Esophagus (tissue), 2 donors: ENCODE results near the gene NSG1. TPM values are rescaled to one million over a fixed set of nuclear protein-coding genes. Genes with fewer than 3 reads are reported as not detected.
A peak's percentile ranks its signal among the peaks of the same experiment; 100 is the strongest.
"Not testable (repeated sequence)": the region's sequence is repeated elsewhere in the genome, so short reads cannot be mapped to it uniquely, and the experiment has no call there.

Experiments
- H3K27ac ChIP-seq, 2 donors: one replicate each; pipeline ENCODE4 v1.5.1; 2013; ENCODE audit warnings: low read depth in 2 of 2, mild to moderate bottlenecking in 2 of 2, inconsistent platforms in 1 of 2, low read length in 1 of 2, moderate library complexity in 1 of 2
- H3K27me3 ChIP-seq, 2 donors: one replicate each; pipeline ENCODE4 v1.6.1; 2013; ENCODE audit warnings: low read length in 2 of 2, control low read depth in 1 of 2, mild to moderate bottlenecking in 1 of 2; ENCODE audit not compliant: insufficient read depth in 2 of 2, control insufficient read depth in 1 of 2
- H3K36me3 ChIP-seq, 2 donors: one replicate each; pipeline ENCODE4 v1.6.1; 2013; ENCODE audit warnings: low read length in 1 of 2; ENCODE audit not compliant: control insufficient read depth in 2 of 2, insufficient read depth in 2 of 2
- H3K4me1 ChIP-seq, 2 donors: one replicate each; pipeline ENCODE4 v1.6.1; 2013; ENCODE audit warnings: low read length in 1 of 2; ENCODE audit not compliant: control insufficient read depth in 2 of 2, insufficient read depth in 2 of 2
- H3K4me3 ChIP-seq, 2 donors: one replicate each; pipeline ENCODE4 v1.5.1; 2013; ENCODE audit warnings: low read length in 2 of 2, mild to moderate bottlenecking in 2 of 2, low read depth in 1 of 2, moderate library complexity in 1 of 2
- H3K9me3 ChIP-seq, 2 donors: one replicate each; pipeline ENCODE4 v1.6.1; 2013; ENCODE audit warnings: mild to moderate bottlenecking in 2 of 2, low read depth in 1 of 2, low read length in 1 of 2, moderate library complexity in 1 of 2; ENCODE audit not compliant: control insufficient read depth in 2 of 2, insufficient read depth in 1 of 2
- WGBS, 2 donors: extraction: QIAGEN DNeasy Blood & Tissue Kit; methylation state at CpG; one replicate each; pipeline ENCODE4 v1.1.7; 2013; 5-methylcytosine and 5-hydroxymethylcytosine counted together
- polyA plus RNA-seq, 2 donors: library from polyadenylated mRNA; stranded (reverse); fragments of 200-250 nt; gene quantifications; one replicate each; pipeline ENCODE4 v1.2.3, GENCODE V29; 2013
- donor health status: healthy with polysubstance abuse.
- donor health status: Bipolar disorder and iron deficiency.

NSG1 gene
- 10 to 100 TPM; 11.3 to 23.6 TPM for polyA plus RNA-seq

- WGBS, 2 donors = 1% methylated on average over 71 to 87 of the region's 87 CpGs
- peak within 1 kb of the TSS in 1 of 2 donors; percentile 9 for H3K27ac ChIP-seq
- peak within 1 kb of the TSS; percentile 53 to 70 for H3K4me3 ChIP-seq
- H3K4me1 ChIP-seq = peaks cover 4 to 17% of the 10 kb centered on the region in 2 donors
- peaks cover 0 to 6% of the 10 kb centered on the region in 2 donors for H3K36me3 ChIP-seq
- H3K9me3 ChIP-seq = peaks cover 0 to 3% of the 10 kb centered on the region in 2 donors
- no peaks in the 10 kb centered on the region for H3K27me3 ChIP-seq
These were observed at the start of gene NSG1 for GRCh38 chr4:4386736-4387392. Gene NSG1, plus strand, starts transcription at chr4:4387102. Its CDS starts 528 bp downstream, at chr4:4387630.

GRCh38 chr4:4338210-4339001 lies 48.5 kb upstream of the NSG1 start:
- whole genome bisulfite sequencing, 2 donors = 62% methylated on average over 11 of the region's 11 CpGs
- no peaks in the 10 kb centered on the region for H3K27me3 ChIP-seq
- H3K4me1 ChIP-seq = no peaks in the 10 kb centered on the region
- no peaks in the 10 kb centered on the region for H3K9me3 ChIP-seq
- no peak overlapping the region for H3K27ac ChIP-seq
- H3K4me3 ChIP-seq = no peak overlapping the region
- H3K36me3 ChIP-seq = no peaks in the 10 kb centered on the region

GRCh38 chr4:4339504-4340085 lies 47.3 kb upstream of the NSG1 start:
- WGBS, 2 donors = 57 to 71% methylated on average over 21 of the region's 21 CpGs
- Histone ChIP-seq H3K4me3 (no peak overlapping the region), H3K9me3 (no peaks in the 10 kb centered on the region), H3K4me1 (no peaks in the 10 kb centered on the region), H3K27ac (no peak overlapping the region), H3K36me3 (no peaks in the 10 kb centered on the region), H3K27me3 (no peaks in the 10 kb centered on the region)

GRCh38 chr4:4341861-4342650 lies 44.8 kb upstream of the NSG1 start:
- H3K9me3 ChIP-seq = no peaks in the 10 kb centered on the region
- H3K27ac ChIP-seq = no peak overlapping the region
- WGBS, 2 donors = 87 to 91% methylated on average over 9 of the region's 9 CpGs
- H3K27me3 ChIP-seq = no peaks in the 10 kb centered on the region
- H3K36me3 ChIP-seq = no peaks in the 10 kb centered on the region
- H3K4me3 ChIP-seq = no peak overlapping the region
- no peaks in the 10 kb centered on the region for H3K4me1 ChIP-seq

- Histone ChIP-seq H3K4me1 (no peaks in the 10 kb centered on the region), H3K4me3 (no peak overlapping the region)
These were observed 43.9 kb upstream of the NSG1 start for GRCh38 chr4:4343038-4343437.

GRCh38 chr4:4344915-4345527 lies 41.9 kb upstream of the NSG1 start:
- 82 to 90% methylated on average over 14 of the region's 14 CpGs for WGBS, 2 donors
- H3K4me3 ChIP-seq = no peak overlapping the region
- H3K27me3 ChIP-seq = no peaks in the 10 kb centered on the region
- H3K9me3 ChIP-seq = no peaks in the 10 kb centered on the region
- no peak overlapping the region for H3K27ac ChIP-seq
- H3K4me1 ChIP-seq = no peaks in the 10 kb centered on the region
- no peaks in the 10 kb centered on the region for H3K36me3 ChIP-seq

More at GRCh38 chr4:4343038-4343437, 43.9 kb upstream of the NSG1 start:
- no peaks in the 10 kb centered on the region for H3K9me3 ChIP-seq
- H3K27me3 ChIP-seq = no peaks in the 10 kb centered on the region
- 75 to 80% methylated on average over 5 of the region's 5 CpGs for WGBS, 2 donors
- H3K27ac ChIP-seq = no peak overlapping the region
- no peaks in the 10 kb centered on the region for H3K36me3 ChIP-seq

GRCh38 chr4:4347585-4347984 lies 39.3 kb upstream of the NSG1 start:
- WGBS, 2 donors = 20 to 48% methylated on average over 1 of the region's 1 CpG
- Histone ChIP-seq H3K4me1 (no peaks in the 10 kb centered on the region), H3K9me3 (no peaks in the 10 kb centered on the region), H3K36me3 (no peaks in the 10 kb centered on the region), H3K27me3 (no peaks in the 10 kb centered on the region), H3K27ac (no peak overlapping the region), H3K4me3 (no peak overlapping the region)

- not testable (repeated sequence) for H3K9me3 ChIP-seq, H3K4me1 ChIP-seq, H3K27me3 ChIP-seq, H3K36me3 ChIP-seq, H3K4me3 ChIP-seq, H3K27ac ChIP-seq
- WGBS, 2 donors = 65 to 78% methylated on average over 9 of the region's 9 CpGs
These were observed 38.3 kb upstream of the NSG1 start for GRCh38 chr4:4348585-4348984.

- WGBS, 2 donors = 80 to 89% methylated on average over 3 of the region's 3 CpGs
- no peaks in the 10 kb centered on the region for H3K36me3 ChIP-seq
- H3K4me3 ChIP-seq = no peak overlapping the region
- H3K27me3 ChIP-seq = no peaks in the 10 kb centered on the region
- H3K27ac ChIP-seq = no peak overlapping the region
- no peaks in the 10 kb centered on the region for H3K4me1 ChIP-seq
- no peaks in the 10 kb centered on the region for H3K9me3 ChIP-seq
These were observed 37.0 kb upstream of the NSG1 start for GRCh38 chr4:4349867-4350266.
